HL-60 (cell line): Measurements from ENCODE around the gene ZNF544.
"Not testable (repeated sequence)": the region's sequence is repeated elsewhere in the genome, so short reads cannot be mapped to it uniquely, and the experiment has no call there.

Experiments used
- CTCF ChIP-seq: IDR thresholded peaks from one replicate; pipeline ENCODE4 v1.5.1; 2011; ENCODE audit warnings: low read length, control low read depth, inconsistent platforms; ENCODE audit not compliant: insufficient read depth
- POLR2AphosphoS5 ChIP-seq: IDR thresholded peaks from 2 replicates; pipeline ENCODE4 v1.6.1; 2012; ENCODE audit warnings: low read depth

GRCh38 chr19:58310685-58311084 lies 82.0 kb downstream of the ZNF544 start:
- not testable (repeated sequence) for TF ChIP-seq CTCF, POLR2AphosphoS5
